C4-2B (cell line): Measurements from ENCODE around the gene SEMA5A.
A peak's percentile ranks its signal among the peaks of the same experiment; 100 is the strongest.

Experiments used
- H3K27ac ChIP-seq: fragments of 450-650 bp; 2 replicates; pipeline ENCODE4 v1.5.1; 2017
- CTCF ChIP-seq: fragments of 450-650 bp; conservative IDR thresholded peaks from 2 replicates; pipeline ENCODE4 v1.5.1; 2017; ENCODE audit warnings: mild to moderate bottlenecking
- ZFX ChIP-seq: fragments of 450-650 bp; IDR thresholded peaks from 2 replicates; pipeline ENCODE4 v1.6.1; 2017

Gene SEMA5A

GRCh38 chr5:9230355-9230754 lies 315.5 kb downstream of the SEMA5A start:
- TF ChIP-seq ZFX (no peak), CTCF (no peak)
- H3K27ac ChIP-seq: no peak overlapping the region

GRCh38 chr5:9226016-9226536 lies 319.8 kb downstream of the SEMA5A start:
- TF ChIP-seq CTCF: no peak
- no peak for TF ChIP-seq ZFX
- no peak overlapping the region for H3K27ac ChIP-seq

GRCh38 chr5:9222054-9222976 lies 323.6 kb downstream of the SEMA5A start:
- no peak overlapping the region for H3K27ac ChIP-seq
- TF ChIP-seq CTCF (no peak), ZFX (no peak)

- no peak for TF ChIP-seq CTCF
- no peak for TF ChIP-seq ZFX
- no peak overlapping the region for H3K27ac ChIP-seq
Observed at GRCh38 chr5:9218358-9218757, 327.5 kb downstream of the SEMA5A start.

GRCh38 chr5:9212605-9213004 lies 333.3 kb downstream of the SEMA5A start:
- no peak for TF ChIP-seq ZFX
- TF ChIP-seq CTCF: no peak
- no peak overlapping the region for H3K27ac ChIP-seq

- no peak overlapping the region for H3K27ac ChIP-seq
- TF ChIP-seq CTCF: no peak
- no peak for TF ChIP-seq ZFX
Observed at GRCh38 chr5:9209846-9210492, 335.9 kb downstream of the SEMA5A start.

GRCh38 chr5:9207817-9208418 lies 338.0 kb downstream of the SEMA5A start:
- H3K27ac ChIP-seq: no peak overlapping the region
- no peak for TF ChIP-seq ZFX
- peak; percentile 75 for TF ChIP-seq CTCF
